Neutrophil (primary cell): ENCODE data around the gene PCSK2.

Experiments
- H3K27ac ChIP-seq: fragments of 200-600 bp; sonication (generic); 2 replicates; pipeline ENCODE4 v1.5.1; 2016; ENCODE audit warnings: mild to moderate bottlenecking, moderate library complexity
- H3K27me3 ChIP-seq: fragments of 200-600 bp; sonication (generic); 2 replicates; pipeline ENCODE4 v1.6.0; 2016; ENCODE audit warnings: mild to moderate bottlenecking
- H3K36me3 ChIP-seq: fragments of 200-600 bp; sonication (generic); 2 replicates; pipeline ENCODE4 v1.5.1; 2017
- H3K4me1 ChIP-seq, 2 experiments: fragments of 200-600 bp in 1 of 2; sonication (generic) in 1 of 2; 1 replicate in 1 of 2; 2 replicates in 1 of 2; pipeline versions ENCODE4 v1.5.1 to v1.6.1; 2013 to 2016; ENCODE audit warnings: low read depth in 1 of 2, low read length in 1 of 2, mild to moderate bottlenecking in 1 of 2, moderate library complexity in 1 of 2; ENCODE audit not compliant: control insufficient read depth in 1 of 2, insufficient read depth in 1 of 2
- H3K4me3 ChIP-seq, 2 experiments: fragments of 200-600 bp in 1 of 2; sonication (generic) in 1 of 2; 1 replicate in 1 of 2; 2 replicates in 1 of 2; pipeline ENCODE4 v1.5.1; 2013 to 2016; ENCODE audit warnings: low read depth in 1 of 2, low read length in 1 of 2, mild to moderate bottlenecking in 1 of 2, moderate library complexity in 1 of 2
- H3K9me3 ChIP-seq: fragments of 200-600 bp; sonication (generic); 2 replicates; pipeline ENCODE4 v1.5.1; 2016
- TF ChIP-seq, protein P1 (sequence below): fragments of 200-600 bp; sonication (generic); IDR thresholded peaks from 2 replicates; pipeline ENCODE4 v1.5.1; 2016; ENCODE audit warnings: antibody characterized with exemption

Gene PCSK2

DNA sequence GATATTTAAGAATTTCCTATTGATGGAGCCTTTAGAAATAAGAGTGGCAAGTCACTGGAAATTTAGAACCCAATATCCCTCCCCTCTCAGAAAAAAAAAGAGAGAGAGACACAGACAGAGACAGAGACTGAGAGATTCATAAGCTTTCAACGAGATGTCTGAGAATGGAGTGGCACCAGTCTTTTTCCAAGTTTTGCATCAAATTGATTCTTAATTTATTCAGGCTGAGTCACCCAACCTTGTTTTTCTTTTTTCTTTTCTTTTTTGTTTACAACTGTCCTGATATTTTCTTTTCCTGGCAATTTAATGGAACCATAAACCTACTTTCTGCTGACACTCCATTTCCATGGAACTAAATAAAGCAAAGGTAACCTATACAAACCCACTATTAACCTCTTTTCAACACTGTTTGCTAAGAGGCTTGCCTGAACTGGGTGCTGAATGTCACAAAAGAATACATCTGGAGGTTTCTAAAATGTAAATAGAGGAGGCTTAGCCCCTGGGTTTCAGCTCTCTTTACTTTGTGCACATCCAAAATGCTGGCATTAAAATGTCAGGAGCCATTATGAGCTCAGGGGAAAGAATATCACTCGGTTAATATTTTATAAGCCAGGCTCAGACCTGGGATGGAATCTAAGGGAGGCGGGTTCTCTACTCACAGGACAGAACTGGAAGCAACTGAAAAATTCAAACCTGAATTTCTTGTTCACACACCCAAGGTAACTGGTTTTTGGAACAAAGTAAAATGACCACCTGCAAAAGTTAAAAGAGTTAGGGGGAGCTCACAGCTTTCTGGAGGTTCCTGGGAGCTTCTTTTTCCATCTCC lies 203.5 kb downstream of the PCSK2 start:
- no peaks in the 10 kb centered on the region for H3K36me3 ChIP-seq
- H3K4me1 ChIP-seq = no peaks in the 10 kb centered on the region
- no peak overlapping the region for H3K27ac ChIP-seq
- no peaks in the 10 kb centered on the region for H3K9me3 ChIP-seq
- H3K27me3 ChIP-seq = peaks cover 13% of the 10 kb centered on the region
- no peak overlapping the region for H3K4me3 ChIP-seq
- TF ChIP-seq, protein P1, sequence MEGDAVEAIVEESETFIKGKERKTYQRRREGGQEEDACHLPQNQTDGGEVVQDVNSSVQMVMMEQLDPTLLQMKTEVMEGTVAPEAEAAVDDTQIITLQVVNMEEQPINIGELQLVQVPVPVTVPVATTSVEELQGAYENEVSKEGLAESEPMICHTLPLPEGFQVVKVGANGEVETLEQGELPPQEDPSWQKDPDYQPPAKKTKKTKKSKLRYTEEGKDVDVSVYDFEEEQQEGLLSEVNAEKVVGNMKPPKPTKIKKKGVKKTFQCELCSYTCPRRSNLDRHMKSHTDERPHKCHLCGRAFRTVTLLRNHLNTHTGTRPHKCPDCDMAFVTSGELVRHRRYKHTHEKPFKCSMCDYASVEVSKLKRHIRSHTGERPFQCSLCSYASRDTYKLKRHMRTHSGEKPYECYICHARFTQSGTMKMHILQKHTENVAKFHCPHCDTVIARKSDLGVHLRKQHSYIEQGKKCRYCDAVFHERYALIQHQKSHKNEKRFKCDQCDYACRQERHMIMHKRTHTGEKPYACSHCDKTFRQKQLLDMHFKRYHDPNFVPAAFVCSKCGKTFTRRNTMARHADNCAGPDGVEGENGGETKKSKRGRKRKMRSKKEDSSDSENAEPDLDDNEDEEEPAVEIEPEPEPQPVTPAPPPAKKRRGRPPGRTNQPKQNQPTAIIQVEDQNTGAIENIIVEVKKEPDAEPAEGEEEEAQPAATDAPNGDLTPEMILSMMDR = no peak

DNA sequence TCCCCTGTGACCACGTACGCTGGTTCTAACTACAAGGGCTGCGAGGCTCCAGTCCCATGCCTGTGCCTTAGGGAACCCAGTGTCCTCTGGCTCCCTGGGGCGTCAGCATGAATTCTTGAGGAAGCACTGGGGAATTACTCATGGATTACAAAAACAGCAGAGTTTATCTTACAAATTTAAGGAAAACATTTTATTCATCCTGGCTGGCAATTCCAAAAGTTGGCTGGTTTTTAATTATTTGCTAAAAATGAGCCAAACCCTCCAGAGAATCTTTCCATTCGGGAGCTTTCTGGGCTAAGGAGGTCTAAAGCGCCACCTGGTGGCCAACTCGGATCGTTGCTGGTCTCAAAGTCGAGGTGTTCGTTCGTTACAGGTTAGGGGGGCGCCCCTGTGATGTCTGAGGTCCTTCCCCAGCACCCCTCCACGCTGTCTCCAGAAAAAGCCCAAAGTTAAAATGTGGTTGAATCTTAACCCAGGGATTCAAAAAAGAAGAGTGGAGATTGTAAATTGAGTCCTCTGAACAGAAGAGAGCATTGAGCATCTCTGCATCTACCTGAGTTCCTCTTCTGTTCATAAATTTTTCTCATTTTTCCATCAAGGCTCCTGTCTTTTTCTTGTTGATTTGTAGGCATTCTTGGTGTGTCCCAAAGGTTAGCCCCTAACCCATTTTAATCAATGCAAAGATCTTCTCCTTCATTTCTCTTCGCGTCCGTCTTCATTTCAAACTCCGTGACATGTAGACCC lies 205.0 kb downstream of the PCSK2 start:
- H3K36me3 ChIP-seq = no peaks in the 10 kb centered on the region
- no peaks in the 10 kb centered on the region for H3K9me3 ChIP-seq
- no peak overlapping the region for H3K4me3 ChIP-seq
- H3K4me1 ChIP-seq = no peaks in the 10 kb centered on the region
- no peak overlapping the region for H3K27ac ChIP-seq
- H3K27me3 ChIP-seq = peaks cover 13% of the 10 kb centered on the region
- TF ChIP-seq, protein P1 = peak; percentile 76

DNA sequence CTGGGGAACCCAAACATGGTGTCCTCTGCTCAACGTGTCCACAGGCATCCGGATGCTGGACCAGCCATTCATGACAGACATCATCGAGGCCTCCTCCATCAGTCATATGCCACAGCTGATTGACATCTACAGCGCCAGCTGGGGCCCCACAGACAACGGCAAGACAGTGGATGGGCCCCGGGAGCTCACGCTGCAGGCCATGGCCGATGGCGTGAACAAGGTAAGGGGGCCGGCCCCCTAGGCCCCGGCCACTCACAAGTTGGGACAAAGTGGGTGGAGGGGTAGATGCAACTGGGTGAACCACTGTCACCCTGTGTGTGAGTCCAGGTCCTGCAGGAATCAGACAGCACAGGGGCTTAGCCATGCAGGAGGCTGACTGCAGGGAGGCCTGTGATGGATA lies 209.8 kb downstream of the PCSK2 start:
- H3K9me3 ChIP-seq = no peaks in the 10 kb centered on the region
- H3K36me3 ChIP-seq = no peaks in the 10 kb centered on the region
- H3K4me1 ChIP-seq = no peaks in the 10 kb centered on the region
- no peak overlapping the region for H3K4me3 ChIP-seq
- TF ChIP-seq, protein P1 = no peak
- peaks cover 13% of the 10 kb centered on the region for H3K27me3 ChIP-seq
- H3K27ac ChIP-seq = no peak overlapping the region

DNA sequence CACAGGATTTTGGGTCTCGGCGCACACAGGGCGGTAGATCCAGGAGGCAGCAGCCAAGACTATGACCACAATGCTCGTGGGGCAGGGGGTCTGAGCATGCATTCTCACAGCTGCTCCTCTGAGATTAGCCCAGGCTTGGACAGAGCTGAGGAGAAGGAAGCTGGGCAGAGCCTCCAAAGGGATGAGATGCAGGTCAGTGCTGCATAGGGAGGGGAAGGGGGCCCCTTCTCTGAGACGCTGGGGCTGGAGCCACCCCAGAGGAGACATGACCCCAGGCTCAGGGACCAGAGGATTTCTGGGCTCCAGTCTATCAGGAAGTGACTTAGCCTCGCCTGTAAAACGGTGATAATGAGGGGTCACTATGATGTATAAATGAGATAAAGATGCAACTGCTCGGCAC lies 210.4 kb downstream of the PCSK2 start:
- Histone ChIP-seq H3K4me3 (no peak overlapping the region), H3K27me3 (peaks cover 13% of the 10 kb centered on the region), H3K9me3 (no peaks in the 10 kb centered on the region), H3K36me3 (no peaks in the 10 kb centered on the region), H3K4me1 (no peaks in the 10 kb centered on the region), H3K27ac (no peak overlapping the region)
- TF ChIP-seq, protein P1 = no peak

DNA sequence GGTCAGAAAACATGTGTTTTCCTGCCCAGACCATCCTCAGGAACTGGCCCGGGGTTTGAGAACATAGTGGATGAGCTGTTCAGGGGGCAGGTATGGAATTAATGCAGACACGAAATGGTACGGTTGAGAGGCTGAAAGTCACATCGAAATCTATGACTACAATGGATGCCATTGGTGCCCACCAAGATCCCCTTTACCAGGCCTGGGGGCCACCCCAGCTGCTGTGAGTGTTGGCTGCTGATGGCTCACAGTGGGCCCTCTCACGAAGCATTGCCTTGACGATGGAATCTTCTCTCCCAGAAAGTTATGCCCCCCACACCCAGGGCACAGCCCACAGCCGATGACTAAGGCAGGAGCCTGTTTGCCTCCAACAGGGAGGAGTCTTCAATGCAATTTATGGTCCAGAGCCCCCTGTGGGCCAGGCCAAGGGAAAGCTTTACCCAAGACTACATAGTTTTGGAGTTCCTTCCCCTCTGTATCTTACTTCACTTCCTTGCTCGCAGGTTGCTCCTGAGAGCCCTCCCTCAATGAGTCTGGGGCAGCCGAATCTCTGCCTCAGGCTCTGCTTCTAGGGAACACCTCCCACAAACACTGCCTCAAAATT lies 211.7 kb downstream of the PCSK2 start:
- Histone ChIP-seq H3K27me3 (peaks cover 15% of the 10 kb centered on the region), H3K4me1 (no peaks in the 10 kb centered on the region), H3K4me3 (no peak overlapping the region), H3K9me3 (no peaks in the 10 kb centered on the region), H3K27ac (no peak overlapping the region), H3K36me3 (no peaks in the 10 kb centered on the region)
- TF ChIP-seq, protein P1 = no peak
